HCT116 (cell line): ENCODE measurements around the gene KLHL15. TPM values are rescaled to one million over a fixed set of nuclear protein-coding genes. Genes with fewer than 3 reads are reported as not detected.

Source experiments
- ATAC-seq: fragments of 200-7000 bp; cut with Tn5 transposase; 2 replicates; pipeline ENCODE4 v1.9.1; 2020; ENCODE audit warnings: mild to moderate bottlenecking, moderate library complexity
- BruUV-seq: library from RNA; stranded (reverse); fragments of 400-500 nt; replicated peaks from 2 replicates; lab custom pipeline; 2021; lab: Mats Ljungman, UMichigan
- CTCF ChIA-PET: fragments of 300-600 bp; sonication (Branson Sonifier 250); formaldehyde crosslinking; loops from one replicate; lab custom pipeline; 2021; ENCODE audit warnings: antibody characterized with exemption; lab: Charles Lee
- POLR2A ChIA-PET: fragments of 300-600, 350-600 bp; sonication (Branson Sonifier 250); formaldehyde crosslinking; loops from one replicate; lab custom pipeline; 2021; ENCODE audit warnings: antibody characterized with exemption; lab: Charles Lee
- RAD21 ChIA-PET, 2 experiments: fragments of 300-600 bp; sonication (Branson Sonifier 250); formaldehyde crosslinking; loops; one replicate each; lab custom pipeline; 2023; ENCODE audit warnings: low total read pairs in 2 of 2; ENCODE audit not compliant: uncharacterized antibody in 2 of 2, unreplicated experiment in 2 of 2, low non-redundant PET in 1 of 2; lab: Charles Lee
- DNase-seq: peaks from one replicate; pipeline ENCODE4 v3.0.0-alpha.2; 2010; ENCODE audit warnings: low read depth, low spot score
- H2AFZ ChIP-seq: fragments of 200-600 bp; shearing (Covaris generic), sonication (generic); 2 replicates; pipeline ENCODE4 v1.6.1; 2017; ENCODE audit warnings: low read depth, mixed run types, mixed read lengths, antibody characterized with exemption, low read length; ENCODE audit not compliant: poor library complexity, severe bottlenecking
- H3K27ac ChIP-seq: 2 replicates; pipeline ENCODE4 v1.5.1; 2012; ENCODE audit warnings: low read depth, low read length
- H3K27me3 ChIP-seq: fragments of 200-600 bp; sonication (generic); 2 replicates; pipeline ENCODE4 v1.6.1; 2016; ENCODE audit warnings: mixed run types, low read length, mixed read lengths; ENCODE audit not compliant: insufficient read depth
- H3K36me3 ChIP-seq, 2 experiments: fragments of 200-500 bp in 1 of 2; fragments of 200-600 bp in 1 of 2; sonication (Bioruptor generic) in 1 of 2; sonication (generic) in 1 of 2; 2 replicates each; pipeline versions ENCODE4 v1.5.1 to v1.6.1; 2014 to 2016; ENCODE audit warnings: low read length in 2 of 2, inconsistent platforms in 1 of 2, mixed read lengths in 1 of 2, mixed run types in 1 of 2; ENCODE audit not compliant: insufficient read depth in 2 of 2, control insufficient read depth in 1 of 2
- H3K4me1 ChIP-seq, 2 experiments: fragments of 200-600 bp in 1 of 2; sonication (generic) in 1 of 2; 2 replicates each; pipeline versions ENCODE4 v1.5.1 to v1.6.1; 2012 to 2017; ENCODE audit warnings: low read length in 2 of 2, inconsistent platforms in 1 of 2, mild to moderate bottlenecking in 1 of 2, mixed read lengths in 1 of 2, mixed run types in 1 of 2, moderate library complexity in 1 of 2; ENCODE audit not compliant: insufficient read depth in 2 of 2, control insufficient read depth in 1 of 2
- H3K4me2 ChIP-seq: fragments of 200-600 bp; sonication (generic); 2 replicates; pipeline ENCODE4 v1.6.1; 2017; ENCODE audit warnings: mixed run types, low read length, mixed read lengths
- H3K4me3 ChIP-seq, 2 experiments: fragments of 200-600 bp in 1 of 2; sonication (generic) in 1 of 2; replicated peaks in 1 of 2; 2 replicates each; pipeline ENCODE4 v1.5.1; 2011 to 2016; ENCODE audit warnings: low read length in 2 of 2, control low read depth in 1 of 2, low read depth in 1 of 2, mild to moderate bottlenecking in 1 of 2, mixed read lengths in 1 of 2, mixed run types in 1 of 2
- H3K79me2 ChIP-seq: fragments of 200-600 bp; sonication (generic); 2 replicates; pipeline ENCODE4 v1.6.1; 2017; ENCODE audit warnings: mild to moderate bottlenecking, mixed run types, low read length, moderate library complexity, mixed read lengths; ENCODE audit not compliant: insufficient read depth
- H3K9ac ChIP-seq: fragments of 200-600 bp; sonication (generic); 2 replicates; pipeline ENCODE4 v1.6.1; 2016; ENCODE audit warnings: low read length, mixed read lengths
- H3K9me2 ChIP-seq: fragments of 200-600 bp; sonication (generic), shearing (Covaris generic); 2 replicates; pipeline ENCODE4 v1.6.1; 2017; ENCODE audit warnings: mixed run types, mild to moderate bottlenecking, moderate library complexity; ENCODE audit not compliant: insufficient read depth
- H3K9me3 ChIP-seq, 2 experiments: fragments of 200-500 bp in 1 of 2; fragments of 200-600 bp in 1 of 2; sonication (Bioruptor generic) in 1 of 2; sonication (generic) in 1 of 2; 2 replicates each; pipeline ENCODE4 v1.6.1; 2014 to 2017; ENCODE audit warnings: low read length in 2 of 2, mixed read lengths in 2 of 2, inconsistent platforms in 1 of 2, low read depth in 1 of 2, mild to moderate bottlenecking in 1 of 2, mixed run types in 1 of 2, moderate library complexity in 1 of 2; ENCODE audit not compliant: control insufficient read depth in 1 of 2, insufficient read depth in 1 of 2
- H4K20me1 ChIP-seq: fragments of 200-600 bp; sonication (generic), shearing (Covaris generic); 2 replicates; pipeline ENCODE4 v1.6.1; 2017; ENCODE audit warnings: mixed run types, mild to moderate bottlenecking, moderate library complexity; ENCODE audit not compliant: insufficient read depth
- ATF3 ChIP-seq: IDR thresholded peaks from 2 replicates; pipeline ENCODE4 v1.6.1; 2012
- CEBPB ChIP-seq: IDR thresholded peaks from 2 replicates; pipeline ENCODE4 v1.6.1; 2012; ENCODE audit warnings: low read depth
- EGR1 ChIP-seq: IDR thresholded peaks from 2 replicates; pipeline ENCODE4 v1.6.1; 2012; ENCODE audit warnings: low read depth
- ELF1 ChIP-seq: IDR thresholded peaks from 2 replicates; pipeline ENCODE4 v1.6.1; 2012; ENCODE audit warnings: low read depth, borderline replicate concordance
- JUND ChIP-seq: IDR thresholded peaks from 2 replicates; pipeline ENCODE4 v1.6.1; 2012
- MAX ChIP-seq: IDR thresholded peaks from 2 replicates; pipeline ENCODE4 v1.6.1; 2012
- POLR2A ChIP-seq: IDR thresholded peaks from 2 replicates; pipeline ENCODE4 v1.7.0; 2011; ENCODE audit warnings: borderline replicate concordance; ENCODE audit not compliant: insufficient read depth, insufficient read length; ENCODE audit errors: extremely low read depth
- POLR2AphosphoS5 ChIP-seq: IDR thresholded peaks from 2 replicates; pipeline ENCODE4 v1.6.1; 2011; ENCODE audit warnings: mild to moderate bottlenecking, low read depth, low read length, moderate library complexity
- SIN3A ChIP-seq: IDR thresholded peaks from 2 replicates; pipeline ENCODE4 v1.6.1; 2012; ENCODE audit warnings: low read depth
- SP1 ChIP-seq: IDR thresholded peaks from 2 replicates; pipeline ENCODE4 v1.6.1; 2012; ENCODE audit warnings: low read depth
- SRF ChIP-seq: IDR thresholded peaks from 2 replicates; pipeline ENCODE4 v1.6.1; 2012; ENCODE audit warnings: low read depth
- YY1 ChIP-seq: IDR thresholded peaks from 2 replicates; pipeline ENCODE4 v1.6.1; 2011; ENCODE audit warnings: low read length, low read depth, moderate library complexity, mild to moderate bottlenecking; ENCODE audit not compliant: insufficient replicate concordance; ENCODE audit errors: extremely low read depth
- ZBTB33 ChIP-seq: IDR thresholded peaks from 2 replicates; pipeline ENCODE4 v1.6.1; 2011; ENCODE audit warnings: mild to moderate bottlenecking, low read length, moderate library complexity; ENCODE audit not compliant: insufficient replicate concordance; ENCODE audit errors: extremely low read depth
- ZFX ChIP-seq: fragments of 450-650 bp; IDR thresholded peaks from 2 replicates; pipeline ENCODE4 v1.6.1; 2017
- intact Hi-C: fragments of 100-400 bp; cut with micrococcal nuclease; formaldehyde crosslinking; loops from 2 replicates; pipeline ENCODE4 v1.10.0; 2022
- total RNA-seq: library from RNA; stranded (reverse); gene quantifications from one replicate; pipeline ENCODE4 v1.2.1, GENCODE V29; 2021; ENCODE audit not compliant: unreplicated experiment

The KLHL15 gene
- total RNA-seq, 1 experiment from 2014 or later, result 10.1 TPM

GRCh38 chrX:24025741-24026403 lies 1.1 kb downstream of the KLHL15 start:
- CTCF ChIA-PET, result interaction anchor here (1.1 kb wide), 1 partner anchor 118 kb away, joined by 3 read pairs; the partner anchor contains the start of genes APOO and CXorf58
- Histone ChIP-seq H3K4me2 (peak overlapping the region; percentile 87), H3K79me2 (peaks cover 40% of the 10 kb centered on the region), H3K4me1 (peaks cover 0 to 15% of the 10 kb centered on the region in 2 experiments; a peak in 2 of 4 replicates), H3K9me2 (no peaks in the 10 kb centered on the region)
- TF ChIP-seq ZFX (peak; percentile 8; the same call in 1 of the 2 replicates), SRF (no peak), CEBPB (peak; percentile 68), MAX (peak; percentile 32)
- TF ChIP-seq, all 23 proteins: peak for 3
- ATAC-seq, result peak; percentile 52
- Histone ChIP-seq H3K4me3 (peak overlapping the region; percentile 50 to 59), H4K20me1 (no peaks in the 10 kb centered on the region), H2AFZ (no peak overlapping the region), H3K36me3 (no peaks in the 10 kb centered on the region; a peak in 1 of 4 replicates), H3K9me3 (no peaks in the 10 kb centered on the region), H3K9ac (peak overlapping the region; percentile 71), H3K27ac (peak overlapping the region; percentile 80), H3K27me3 (no peaks in the 10 kb centered on the region)
- DNase-seq, result peak; percentile 24
- intact Hi-C loops, result loop anchor here (2.0 kb wide), 1 partner anchor 29 kb away; the partner anchor contains the start of gene EIF2S3
- BruUV-seq, result TSS peak; percentile 94
- POLR2A ChIA-PET, result interaction anchor here (1.1 to 2.6 kb wide), 2 partner anchors 24 to 28 kb away, joined by 5 to 13 read pairs; partner anchors contain the start of gene EIF2S3
- RAD21 ChIA-PET, result no interaction called here

- peak; percentile 92 for ATAC-seq
- H4K20me1 ChIP-seq, result no peaks in the 10 kb centered on the region
- ChIA-PET POLR2A (interaction anchor here (1.1 to 2.6 kb wide), 2 partner anchors 25 to 29 kb away, joined by 5 to 13 read pairs; partner anchors contain the start of gene EIF2S3), CTCF (interaction anchor here (1.1 kb wide), 1 partner anchor 117 kb away, joined by 3 read pairs; the partner anchor contains the start of genes APOO and CXorf58), RAD21 (no interaction called here)
- peak overlapping the region; percentile 88 for H3K9ac ChIP-seq
- H3K27me3 ChIP-seq, result no peaks in the 10 kb centered on the region
- DNase-seq, result peak; percentile 60
- H3K4me1 ChIP-seq, result peaks cover 0 to 15% of the 10 kb centered on the region in 2 experiments; a peak in 2 of 4 replicates
- H3K9me3 ChIP-seq, result no peaks in the 10 kb centered on the region
- no peaks in the 10 kb centered on the region for H3K9me2 ChIP-seq
- peak overlapping the region; percentile 67 to 76 for H3K4me3 ChIP-seq
- intact Hi-C loops, result loop anchor here (2.0 kb wide), 1 partner anchor 30 kb away; the partner anchor contains the start of gene EIF2S3
- peaks cover 47% of the 10 kb centered on the region for H3K79me2 ChIP-seq
- no TSS peak for BruUV-seq
- peak overlapping the region; percentile 87 for H3K4me2 ChIP-seq
- H3K27ac ChIP-seq, result peak overlapping the region; percentile 80
- H2AFZ ChIP-seq, result no peak overlapping the region
- H3K36me3 ChIP-seq, result no peaks in the 10 kb centered on the region; a peak in 1 of 4 replicates
- TF ChIP-seq JUND (0 out of 2 replicates have a peak, but pooled peaks have one; percentile 6), ELF1 (no peak), EGR1 (peak; percentile 75; the same call in 1 of the 2 replicates), ATF3 (no peak), MAX (peak; percentile 40; the same call in 1 of the 2 replicates), POLR2A (peak; percentile 86), ZBTB33 (no peak), POLR2AphosphoS5 (peak; percentile 94), YY1 (peak; percentile 82), SIN3A (peak; percentile 74; the same call in 1 of the 2 replicates), SP1 (no peak; the same call in 1 of the 2 replicates)
These were observed 1.9 kb downstream of the KLHL15 start for GRCh38 chrX:24024819-24025740.
